Activated T-helper 1 cell treated with anti-CD3 and anti-CD28 coated beads, Interleukin-2, amount 50 U/mL, for 16 hours (primary cell): Measurements from ENCODE around the gene GPR183.

Source experiments
- DNase-seq, 2 donors: peaks; one replicate each; pipeline ENCODE4 v3.0.0-alpha.2; 2020; ENCODE audit warnings: low read depth in 1 of 2, low spot score in 1 of 2

The GPR183 gene

DNA sequence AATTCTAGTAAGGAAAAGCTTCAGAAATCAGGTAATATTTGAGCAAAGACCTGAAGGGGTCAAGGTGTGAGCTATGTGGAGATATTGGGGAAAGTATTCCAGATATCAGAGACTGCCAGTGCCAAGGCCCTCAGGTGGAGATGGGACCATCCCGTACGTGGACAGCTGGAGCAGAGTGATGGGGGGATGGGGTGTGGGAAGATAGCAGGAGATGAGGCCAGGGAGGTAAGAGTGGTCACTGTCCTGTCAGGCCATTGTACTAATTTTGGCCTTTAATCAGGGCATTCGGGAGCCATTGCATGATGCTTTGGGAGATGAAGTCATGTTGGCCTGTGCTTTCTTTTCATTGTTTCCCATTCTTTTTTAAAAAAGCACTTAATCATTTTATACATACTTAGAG lies 36.0 kb downstream of the GPR183 start:
- DNase-seq, result no peak

DNA sequence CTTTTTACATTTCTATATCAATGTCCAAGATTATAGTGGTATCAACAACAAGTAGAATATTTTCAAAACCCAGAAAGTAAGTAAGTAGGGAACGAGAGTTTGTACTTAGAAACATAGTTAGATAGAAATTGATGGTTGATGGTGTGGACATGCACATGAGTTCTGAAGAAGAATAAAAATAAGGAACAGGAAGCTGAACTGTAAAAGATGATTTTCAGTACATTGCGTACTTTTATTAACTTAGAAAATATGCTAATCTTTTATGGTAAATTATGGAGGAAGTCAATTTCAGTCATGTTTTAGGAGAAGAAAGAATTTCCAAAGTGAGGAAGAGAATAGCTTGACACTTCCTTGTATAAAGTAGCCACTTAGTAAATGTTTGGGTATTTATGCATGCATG lies 36.7 kb downstream of the GPR183 start:
- DNase-seq, result no peak

DNA sequence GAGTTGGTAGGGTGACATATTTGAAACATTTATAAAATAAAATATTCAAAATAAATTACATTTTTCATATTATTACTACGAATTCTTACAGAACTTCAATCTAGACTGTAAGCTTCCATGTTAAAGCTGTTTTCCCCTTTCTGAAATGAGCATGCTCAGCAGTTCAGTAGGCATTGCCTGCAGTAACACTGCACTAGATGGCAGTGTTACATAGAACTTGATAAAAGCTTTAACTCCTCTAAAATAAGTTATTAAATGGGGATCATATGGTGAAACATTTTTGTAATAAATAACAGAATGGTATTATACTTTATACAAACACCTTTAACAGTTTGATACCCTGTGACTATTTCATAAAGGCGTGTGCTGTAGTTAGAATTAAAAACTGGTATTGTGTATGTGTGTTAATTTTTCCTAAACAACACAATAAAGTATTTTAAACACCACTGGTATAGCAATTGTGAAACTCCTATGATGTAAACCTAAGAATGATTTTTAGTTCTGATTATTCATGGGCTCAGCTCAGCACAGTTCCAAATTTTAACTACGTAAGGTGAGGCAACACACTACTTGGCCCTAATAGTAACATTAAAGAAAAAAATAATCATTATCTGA lies 37.5 kb downstream of the GPR183 start:
- no peak for DNase-seq

DNA sequence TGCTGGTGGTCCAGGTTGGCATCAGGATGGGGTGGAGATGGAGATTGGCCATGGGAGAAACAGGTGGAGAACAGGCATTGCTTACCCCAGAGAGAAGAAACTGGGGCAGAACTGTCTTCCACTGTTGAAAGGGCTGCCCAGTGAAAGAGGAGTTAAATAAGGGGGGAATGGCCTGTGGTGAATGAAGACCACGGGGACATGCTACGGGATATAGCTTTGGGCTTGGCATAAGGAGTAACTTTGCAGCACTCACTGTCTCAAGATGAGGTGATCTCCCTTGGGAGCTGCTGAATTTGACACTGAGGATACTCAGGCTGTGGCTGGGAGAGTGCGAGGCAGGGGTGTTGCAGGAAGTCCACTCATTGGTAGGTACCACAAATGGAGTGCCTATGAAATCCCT lies 38.4 kb downstream of the GPR183 start:
- DNase-seq, result no peak

DNA sequence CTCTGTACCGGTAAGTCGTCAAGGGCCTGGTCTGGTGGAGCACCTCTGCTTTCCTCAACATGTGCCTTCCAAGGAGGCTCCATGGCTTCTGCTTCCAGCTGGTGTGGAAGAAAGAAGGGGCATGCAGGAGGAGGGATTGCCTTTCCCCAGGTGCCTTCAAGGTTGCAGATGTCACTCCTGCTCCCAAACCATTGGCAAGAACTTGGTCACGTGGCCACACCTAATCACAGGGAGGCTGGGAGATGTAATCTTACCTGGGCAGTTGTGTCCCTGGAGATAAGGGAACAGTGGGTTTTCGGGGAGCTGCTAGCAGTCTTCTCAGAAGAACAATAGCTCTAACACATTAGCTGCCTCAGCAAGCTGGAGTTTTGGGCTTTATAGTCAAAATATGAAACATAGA lies 39.3 kb downstream of the GPR183 start:
- DNase-seq, result no peak

DNA sequence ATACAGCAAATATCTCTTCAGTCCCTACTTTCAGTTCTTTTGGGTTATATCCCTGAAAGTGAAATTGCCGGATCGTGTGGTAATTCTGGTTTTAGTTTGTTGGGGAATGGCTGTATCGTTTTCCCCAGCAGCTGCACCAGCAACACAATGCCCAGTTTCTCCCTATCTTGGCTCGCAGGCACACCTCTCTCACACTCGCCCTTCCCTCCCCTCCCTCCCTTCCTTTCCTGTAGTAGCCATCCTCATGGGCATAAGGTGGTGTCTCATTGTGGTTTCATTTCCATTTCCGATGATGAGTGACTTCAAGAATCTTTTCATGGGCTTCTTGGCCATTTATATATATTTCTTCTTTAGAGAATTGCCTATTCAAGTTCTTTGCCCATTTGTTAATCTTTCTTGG lies 40.4 kb downstream of the GPR183 start:
- DNase-seq, result no peak

DNA sequence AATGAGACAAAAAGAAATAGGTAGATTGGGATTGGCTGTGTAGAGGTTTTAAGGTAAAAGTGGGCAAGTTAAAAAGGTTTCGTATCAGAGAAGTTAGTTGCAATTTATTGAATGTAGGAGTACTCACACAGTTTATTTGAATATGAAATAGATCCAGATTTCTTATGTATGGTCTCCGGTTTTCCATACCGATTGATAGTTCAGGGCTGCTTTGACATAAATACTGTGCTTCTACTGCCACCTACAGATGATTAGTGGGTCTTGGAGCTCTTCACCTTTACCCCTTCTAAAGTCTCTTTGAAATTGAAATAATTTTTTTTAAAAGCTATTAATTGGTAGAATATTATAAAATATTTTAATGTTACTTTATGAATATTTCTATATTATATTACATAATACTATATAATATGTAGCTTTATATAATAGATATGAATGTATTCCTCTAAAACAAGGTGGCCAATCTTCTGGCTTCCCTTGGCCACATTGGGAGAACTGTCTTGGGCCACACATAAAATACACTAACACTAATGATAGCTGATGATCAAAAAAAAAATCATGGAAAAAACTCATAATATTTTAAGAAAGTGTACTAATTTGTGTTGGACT lies 41.3 kb downstream of the GPR183 start:
- DNase-seq, result no peak

DNA sequence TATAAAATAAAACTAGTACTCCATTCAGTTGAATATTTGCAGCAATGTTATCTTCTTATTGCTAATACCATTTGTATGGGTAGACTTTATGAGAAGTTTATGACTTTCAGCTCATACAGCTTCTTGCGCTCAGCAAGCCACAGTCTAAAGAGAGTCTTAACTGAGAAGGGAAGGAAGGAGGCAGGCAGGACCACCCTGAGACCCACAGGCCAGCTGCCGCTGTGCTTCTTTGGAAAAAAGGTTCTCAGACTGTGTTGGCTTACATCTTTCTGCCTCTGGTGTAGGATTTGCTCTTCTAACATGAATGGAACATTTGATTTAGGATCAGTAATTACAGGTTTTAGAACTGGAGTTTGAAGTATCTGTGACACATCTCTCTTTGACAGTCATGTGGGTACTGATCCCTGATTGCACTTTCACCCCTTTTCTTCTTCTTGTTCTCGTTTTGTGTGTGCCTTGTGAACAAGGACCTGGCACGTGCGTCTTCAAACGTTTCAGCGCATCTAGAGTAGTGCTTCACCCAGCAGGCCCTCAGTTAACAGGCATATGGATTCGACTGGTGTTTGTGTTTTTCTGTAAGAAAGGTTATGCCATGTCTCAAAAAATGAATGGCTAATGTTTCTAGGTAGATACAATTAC lies 41.9 kb downstream of the GPR183 start:
- DNase-seq, result no peak

DNA sequence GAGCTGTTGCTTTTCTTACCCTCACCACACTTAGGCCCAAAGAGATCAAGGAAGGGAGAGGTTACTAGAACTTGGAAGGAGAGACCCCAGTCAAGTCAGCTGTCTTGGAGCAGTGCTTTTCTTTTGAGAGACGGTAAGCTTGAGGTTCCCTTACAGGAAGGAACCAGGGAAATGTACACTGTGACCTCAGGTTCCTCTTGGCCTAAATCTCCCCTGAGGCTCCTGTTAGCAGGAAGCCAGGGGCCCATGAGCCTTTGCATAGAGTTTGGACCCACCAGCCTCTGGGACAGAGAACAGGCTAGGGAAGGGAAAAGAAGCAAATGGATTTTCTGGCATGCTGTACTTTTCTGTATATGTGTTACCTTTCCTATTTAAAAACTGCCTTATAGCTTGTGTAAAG lies 43.1 kb downstream of the GPR183 start:
- no peak for DNase-seq

DNA sequence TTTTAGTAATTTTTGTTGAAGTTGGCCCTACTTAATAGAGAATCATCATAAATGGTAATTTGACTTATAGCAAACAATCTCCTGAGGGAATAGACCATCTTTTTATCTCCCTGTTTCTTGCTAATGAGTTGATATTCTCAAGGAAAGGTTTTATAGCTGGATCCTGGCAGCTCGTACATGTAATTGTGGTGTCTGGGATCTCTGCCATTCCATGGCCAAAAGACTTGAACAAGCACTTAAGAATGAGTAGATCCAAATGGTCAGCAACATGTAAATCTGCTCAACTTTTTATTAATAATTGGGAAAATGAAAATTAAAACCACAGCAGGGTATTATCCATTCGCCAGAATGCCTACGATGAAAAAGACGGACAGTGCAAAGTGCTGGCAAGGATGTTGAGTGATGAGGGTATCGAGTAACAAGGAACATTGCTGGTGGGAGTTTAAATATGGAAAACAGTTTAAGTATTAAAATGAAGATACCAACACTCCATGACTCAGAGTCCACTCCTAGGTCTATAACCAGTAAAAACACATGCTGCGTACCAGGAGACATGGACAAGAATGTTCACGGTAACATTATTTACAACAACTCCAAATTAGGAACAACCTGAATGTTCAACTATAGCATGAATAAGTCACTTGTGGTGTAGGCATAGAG lies 43.9 kb downstream of the GPR183 start:
- no peak for DNase-seq

DNA sequence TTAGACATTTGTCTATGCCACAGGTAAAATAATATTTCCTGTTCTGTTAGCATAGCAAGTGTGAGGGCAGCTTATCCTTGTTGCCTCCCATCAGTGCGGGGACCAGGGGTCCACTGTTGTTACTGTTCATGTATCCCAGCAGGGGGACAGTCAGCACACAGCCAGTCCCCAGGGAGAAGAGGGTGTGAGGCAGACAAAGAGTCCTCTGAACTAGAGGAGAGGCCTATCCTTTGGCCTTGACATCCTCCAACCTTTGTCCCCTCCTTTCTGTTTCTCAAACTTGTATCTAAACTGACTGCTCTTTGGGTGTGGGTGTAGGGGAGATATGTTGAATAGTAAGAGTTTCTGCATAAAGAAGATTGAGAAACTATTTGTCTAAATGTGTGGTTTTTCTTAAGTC lies 46.1 kb downstream of the GPR183 start:
- no peak for DNase-seq

DNA sequence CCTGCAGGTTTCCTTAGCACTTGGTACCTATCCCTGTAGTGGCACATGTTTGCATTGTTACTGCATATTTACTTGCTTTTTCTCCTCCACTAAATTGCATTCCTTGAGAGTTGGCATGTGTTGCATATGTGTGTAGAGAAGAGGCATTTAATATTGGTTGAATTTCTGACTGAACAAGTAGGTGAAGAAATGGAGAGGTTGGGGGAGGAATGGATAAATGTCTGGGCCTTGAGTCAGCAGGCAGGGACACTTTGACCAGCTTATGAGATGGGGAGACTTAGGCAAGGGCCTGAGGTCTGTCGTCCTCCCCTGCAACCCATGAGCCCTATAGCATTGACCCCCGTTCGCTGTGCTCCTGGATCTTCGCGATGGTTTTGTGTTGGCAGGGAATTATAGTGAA lies 47.0 kb downstream of the GPR183 start:
- no peak for DNase-seq

DNA sequence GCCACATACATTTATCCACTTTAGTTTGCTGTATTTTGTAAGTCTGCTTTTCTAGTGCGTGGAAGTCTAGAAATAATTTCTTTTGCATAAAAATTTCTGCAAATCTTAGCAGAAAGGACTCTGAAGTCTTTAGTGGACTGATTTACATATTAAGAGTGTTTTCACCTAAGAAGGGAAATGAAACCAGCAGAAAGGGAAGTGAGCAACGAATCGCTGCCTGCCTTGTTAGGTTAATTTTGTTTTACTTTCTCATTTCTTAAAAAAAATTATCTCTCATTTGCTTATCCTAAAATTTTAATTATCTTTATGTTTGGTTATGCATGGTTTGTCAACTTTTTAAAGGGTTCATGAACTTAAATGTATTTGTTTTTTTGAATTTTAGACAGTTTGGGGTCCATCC lies 48.3 kb downstream of the GPR183 start:
- DNase-seq, result no peak

DNA sequence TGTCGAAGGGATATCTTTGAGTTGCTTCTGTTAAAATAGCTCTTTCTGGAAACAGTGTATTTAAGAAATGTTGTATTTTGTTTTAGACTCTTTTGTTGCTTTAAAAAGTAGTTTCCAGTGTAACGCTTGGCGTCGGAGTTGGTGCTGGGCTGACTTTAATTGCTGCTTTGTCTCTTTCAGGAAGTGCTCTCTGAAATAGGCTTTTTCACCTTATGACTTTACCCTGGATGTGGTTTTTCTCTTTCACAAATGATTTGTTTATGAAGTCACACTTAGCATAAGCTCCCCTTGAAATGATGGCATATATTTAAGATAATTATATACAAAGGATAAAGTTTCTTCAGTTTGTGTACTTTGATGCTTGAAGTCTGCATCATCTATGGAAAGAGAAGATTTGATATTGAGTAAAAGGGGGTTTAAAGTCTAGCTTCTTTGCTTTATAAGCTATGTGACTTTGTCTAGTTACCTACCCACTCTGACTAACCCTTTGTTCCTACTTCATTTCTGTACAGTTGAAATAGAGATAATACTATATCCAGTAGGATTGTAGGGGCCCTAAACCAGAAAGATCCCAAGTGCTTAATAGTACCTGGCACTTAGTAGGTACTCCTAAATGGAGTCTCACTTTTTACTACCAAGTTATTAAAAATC lies 48.9 kb downstream of the GPR183 start, which contains the start of gene GPR18:
Gene GPR18 (minus strand): TSS at position 170 of the 651 bp plus-strand sequence. CDS start 2,507 bp downstream, outside the sequence.
- DNase-seq, result no peak

DNA sequence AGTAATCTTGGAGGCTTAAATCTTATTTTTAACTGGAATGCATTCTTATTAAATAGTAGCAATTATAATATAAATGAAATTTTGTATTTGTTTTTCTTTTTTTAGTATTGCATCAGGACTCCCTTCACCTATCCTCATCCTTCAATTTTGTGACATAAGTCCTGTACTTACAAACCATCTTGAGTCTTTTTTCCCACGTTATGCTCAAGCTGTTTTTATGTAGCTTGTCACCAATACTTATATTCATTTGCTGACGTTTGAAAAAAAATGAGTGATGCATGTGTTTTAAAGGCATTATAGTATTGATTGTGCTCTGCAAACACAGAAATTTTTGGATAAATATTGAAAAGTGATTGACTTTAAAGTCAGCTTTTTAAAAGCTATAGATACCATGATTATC lies 49.9 kb downstream of the GPR183 start:
- DNase-seq, result no peak

DNA sequence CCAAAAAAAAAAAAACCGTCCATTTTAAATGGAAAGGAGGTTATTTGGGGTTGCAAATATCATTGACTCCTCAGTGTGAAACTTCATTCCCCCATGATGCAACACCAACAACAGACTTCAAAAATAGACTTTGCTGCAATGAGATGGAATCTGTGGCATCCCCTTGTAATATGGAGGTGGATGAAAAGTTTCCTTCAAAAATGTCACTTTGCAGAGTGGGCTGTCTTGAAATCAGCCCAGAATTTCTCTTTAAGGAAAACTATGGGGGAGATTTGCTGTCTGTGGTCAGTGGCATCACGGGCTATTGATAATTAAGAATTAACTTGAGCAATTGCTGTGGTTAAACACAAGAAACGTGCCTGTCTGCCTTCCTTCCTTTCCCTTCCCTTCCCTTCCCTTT lies 50.5 kb downstream of the GPR183 start:
- no peak for DNase-seq

DNA sequence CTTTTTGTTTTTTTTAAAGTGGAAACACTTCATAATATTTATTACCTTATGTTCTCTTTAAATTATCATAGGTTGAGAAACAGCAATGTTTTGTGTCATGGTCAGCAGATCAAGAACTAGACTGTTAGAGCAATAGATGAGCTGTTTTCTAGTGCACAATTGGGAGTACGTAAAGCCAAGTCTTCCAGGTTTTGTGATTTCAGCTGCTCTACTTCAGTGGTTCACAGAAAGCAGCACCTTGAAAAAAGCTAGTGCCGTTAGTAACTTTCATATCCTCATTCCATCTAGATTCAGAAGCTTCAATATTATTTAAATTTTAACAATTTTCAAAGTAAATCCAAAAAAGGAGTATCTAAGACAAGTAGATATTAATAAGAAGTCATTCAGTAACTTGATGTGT lies 50.9 kb downstream of the GPR183 start:
- DNase-seq, result no peak

DNA sequence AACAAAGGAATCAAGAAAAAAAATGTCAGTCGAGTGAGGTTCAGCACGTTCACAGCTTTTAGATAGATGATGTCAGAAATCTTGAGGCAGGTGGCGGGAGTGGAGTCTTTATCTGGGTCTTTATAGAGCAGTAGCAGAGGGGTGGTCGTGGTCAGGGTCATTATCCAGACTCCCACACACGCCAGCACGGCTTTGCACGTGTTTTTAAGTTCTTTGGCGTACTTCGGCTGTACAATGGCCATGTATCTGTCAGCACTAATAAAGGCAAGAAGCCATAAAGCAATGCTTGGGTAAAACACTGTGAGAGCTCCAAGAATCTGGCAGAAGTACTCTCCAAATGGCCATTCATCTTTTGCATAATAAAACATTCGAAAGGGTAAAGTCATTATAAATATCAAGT lies 51.9 kb downstream of the GPR183 start:
- DNase-seq, result no peak

DNA sequence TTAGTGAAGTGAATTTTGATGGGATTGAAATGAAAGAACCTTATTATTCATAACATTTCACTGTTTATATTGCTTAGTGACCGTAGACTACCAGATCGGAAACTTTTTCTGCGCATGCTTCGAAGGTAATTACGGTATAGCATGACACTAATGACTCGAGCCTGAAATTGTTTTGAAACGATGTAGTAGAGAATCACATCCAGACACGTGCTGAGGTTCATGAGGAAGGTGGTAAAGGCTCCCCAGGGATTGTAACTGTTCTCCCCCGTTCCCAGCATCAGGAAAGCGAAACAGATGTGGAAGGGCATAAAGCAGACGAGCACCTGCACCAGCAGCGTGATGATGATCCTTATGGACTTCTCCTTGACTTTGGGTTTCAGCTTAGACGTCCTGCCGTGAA lies 52.4 kb downstream of the GPR183 start:
- no peak for DNase-seq

DNA sequence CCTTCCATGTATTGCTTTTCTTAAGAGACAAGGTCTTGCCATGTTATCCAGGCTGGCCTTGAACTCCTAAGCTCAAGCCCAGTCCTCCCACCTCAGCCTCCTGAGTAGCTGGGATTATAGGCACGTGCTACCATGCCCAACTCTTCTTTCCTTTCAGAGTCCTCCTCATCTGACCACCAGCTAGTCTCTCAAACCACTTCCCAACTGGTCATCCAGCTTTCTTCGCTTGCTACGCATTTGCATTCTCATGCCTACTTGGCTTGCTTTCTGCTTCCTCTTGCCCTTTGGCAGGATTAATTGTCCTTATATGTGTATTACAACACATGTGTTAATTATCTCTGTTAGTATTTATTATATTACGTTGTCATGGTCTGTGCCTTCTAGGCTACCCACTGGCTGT lies 55.3 kb downstream of the GPR183 start:
- DNase-seq, result no peak

DNA sequence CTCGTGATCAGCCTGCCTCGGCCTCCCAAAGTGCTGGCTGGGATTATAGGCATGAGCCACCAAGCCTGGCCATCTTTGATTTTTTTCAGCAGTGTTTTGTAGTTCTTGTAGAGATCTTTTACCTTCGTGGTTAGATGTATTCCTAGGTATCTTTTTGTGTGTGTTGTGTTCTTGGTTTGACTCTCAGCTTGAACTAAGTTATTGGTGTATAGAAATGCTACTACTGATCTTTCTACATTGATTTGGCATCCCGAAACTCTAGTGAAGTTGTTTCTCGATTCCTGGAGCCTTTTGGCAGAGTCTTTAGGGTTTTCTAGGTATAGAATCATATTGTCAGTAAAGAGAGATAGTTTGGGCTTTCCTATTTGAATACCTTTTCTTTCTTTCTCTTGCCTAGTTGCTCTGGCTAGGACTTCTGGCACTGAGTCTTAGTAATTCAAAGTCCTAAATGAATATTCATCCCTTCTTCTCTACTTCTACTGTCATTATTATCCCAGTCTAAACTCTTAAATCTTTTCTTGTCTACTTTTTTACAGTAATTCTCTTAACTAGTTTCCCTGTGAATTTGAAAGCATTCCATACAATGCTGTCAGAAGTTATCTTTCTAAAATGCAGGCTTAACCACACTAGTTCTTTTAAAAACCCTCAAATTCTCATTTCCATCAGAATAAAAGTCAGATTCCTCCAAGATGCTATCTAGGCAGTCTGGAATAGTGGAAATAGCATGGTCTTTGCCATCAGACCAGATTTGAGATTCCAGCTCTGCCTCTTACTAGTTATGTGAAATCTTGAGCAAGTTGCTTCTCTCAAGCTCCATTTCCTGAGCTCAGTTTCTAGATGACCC lies 56.0 kb downstream of the GPR183 start:
- DNase-seq, result no peak
